ENCODE measurements around the gene PLOD2.
A peak's percentile ranks its signal among the peaks of the same experiment; 100 is the strongest.

PLOD2 gene

DNA sequence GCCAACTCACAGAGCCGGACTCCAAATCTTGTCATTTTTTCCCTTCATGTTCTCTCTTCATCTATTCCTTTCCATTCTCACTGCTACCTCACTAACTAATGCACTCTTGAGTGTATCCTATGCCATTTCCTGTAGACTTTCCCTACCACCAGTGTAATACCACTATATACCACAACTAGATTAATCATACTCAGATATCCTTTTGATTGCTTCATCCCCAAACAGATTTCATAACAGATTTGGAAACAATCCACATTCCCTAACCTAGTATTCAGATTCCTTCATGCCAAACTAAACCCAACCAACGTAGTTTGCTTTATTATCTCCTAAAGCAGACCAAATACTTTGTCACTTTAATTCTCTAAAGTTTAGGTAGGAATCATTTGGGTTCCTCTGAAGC lies 2.6 kb upstream of the PLOD2 start:
- H3K27me3 ChIP-seq (ENCODE audit: low read depth), result no peaks in the 10 kb centered on the region
- peaks cover 13% of the 10 kb centered on the region for H3K4me1 ChIP-seq
- no peak for DNase-seq (ENCODE audit: low spot score in 2 of 2)
- no peaks in the 10 kb centered on the region for H3K9me3 ChIP-seq
- no peaks in the 10 kb centered on the region for H3K36me3 ChIP-seq (replicated peaks)
- in situ Hi-C loops (cut with MboI; ENCODE audit: low sequenced_read_pairs), result loop anchor here (25.0 kb wide), 2 partner anchors 101 to 376 kb away; no protein-coding TSS in a partner anchor
- H3K4me3 ChIP-seq, result no peak overlapping the region

DNA sequence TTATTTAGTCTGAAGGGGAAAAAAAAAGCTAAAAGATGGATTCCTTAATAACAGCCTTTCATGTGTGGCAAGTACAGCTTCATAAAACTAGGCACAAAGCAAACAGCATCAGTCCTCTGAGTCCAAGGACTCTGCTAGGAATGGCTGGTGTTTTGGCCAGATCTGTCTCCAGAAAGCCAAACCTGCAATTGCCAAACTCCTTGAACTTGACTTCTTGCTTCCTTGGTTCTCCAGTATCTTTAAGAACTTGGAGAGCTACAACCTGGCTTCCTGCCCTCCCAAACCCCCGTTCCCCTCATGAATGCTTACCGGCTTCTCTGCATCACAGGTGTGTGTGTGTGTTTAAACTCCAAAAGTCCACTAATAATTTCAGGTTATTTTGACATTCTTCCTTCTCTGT lies 1.6 kb upstream of the PLOD2 start:
- in situ Hi-C loops (cut with MboI; ENCODE audit: low sequenced_read_pairs), result loop anchor here (25.0 kb wide), 2 partner anchors 100 to 375 kb away; no protein-coding TSS in a partner anchor
- no peak for DNase-seq (ENCODE audit: low spot score in 2 of 2)
- Histone ChIP-seq H3K9me3 (no peaks in the 10 kb centered on the region), H3K27me3 (ENCODE audit: low read depth) (no peaks in the 10 kb centered on the region), H3K4me1 (peaks cover 20% of the 10 kb centered on the region), H3K36me3 (replicated peaks) (no peaks in the 10 kb centered on the region), H3K4me3 (no peak overlapping the region)

DNA sequence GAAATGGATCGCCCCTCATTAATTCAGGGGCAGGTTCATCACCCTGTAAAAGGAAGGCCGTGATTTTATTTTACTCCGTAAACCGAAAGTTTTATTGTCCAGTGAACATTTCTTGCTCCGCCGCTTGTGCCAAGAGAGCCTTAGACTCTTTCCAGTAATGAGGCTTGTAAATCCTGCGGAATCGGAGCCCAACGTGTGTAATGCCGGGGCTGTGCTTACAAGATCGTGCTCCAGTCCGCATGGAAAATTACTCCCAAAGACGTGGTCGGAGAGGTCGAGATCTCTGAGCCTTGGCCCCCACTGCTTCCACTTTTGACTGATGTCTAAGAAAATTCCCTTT lies 649 bp upstream of the PLOD2 start:
- in situ Hi-C loops (cut with MboI; ENCODE audit: low sequenced_read_pairs), result loop anchor here (25.0 kb wide), 2 partner anchors 99 to 374 kb away; no protein-coding TSS in a partner anchor
- H3K9me3 ChIP-seq, result no peaks in the 10 kb centered on the region
- peaks cover 29% of the 10 kb centered on the region for H3K4me1 ChIP-seq
- no peaks in the 10 kb centered on the region for H3K27me3 ChIP-seq (ENCODE audit: low read depth)
- peak overlapping the region; percentile 64 for H3K4me3 ChIP-seq
- no peaks in the 10 kb centered on the region for H3K36me3 ChIP-seq (replicated peaks)
- peak; percentile 43 to 44 for DNase-seq (ENCODE audit: low spot score in 2 of 2)

DNA sequence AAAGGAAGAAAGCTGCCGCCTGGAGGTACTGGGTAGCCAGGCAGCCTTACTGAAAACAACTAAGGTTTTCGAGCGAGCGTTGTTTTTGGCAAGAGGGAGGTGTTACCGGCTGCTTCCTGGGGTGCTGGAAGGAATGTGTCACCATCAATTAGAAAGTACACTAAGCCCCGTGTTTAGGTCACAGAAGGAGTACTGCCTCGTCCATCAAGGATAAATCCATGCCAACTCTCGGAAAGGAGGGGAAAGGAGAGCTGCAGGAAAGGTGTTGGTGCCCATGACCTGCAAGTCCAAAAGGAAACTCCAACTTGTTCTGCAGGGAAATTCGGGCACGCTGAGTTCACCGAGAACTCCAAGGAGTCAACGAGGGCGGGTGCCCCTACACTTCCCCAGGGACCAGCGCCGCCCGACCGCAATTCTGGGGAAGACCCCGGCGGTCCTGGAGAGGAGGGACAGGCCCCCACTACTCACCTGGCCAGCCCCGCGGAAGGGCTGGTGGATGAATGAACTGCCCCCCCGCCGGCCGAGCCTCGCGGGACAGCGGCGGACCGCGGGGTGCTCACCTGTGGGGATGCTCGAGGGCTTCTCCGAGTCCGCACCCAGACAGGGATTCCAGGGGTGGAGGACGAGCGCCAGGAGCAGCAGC lies 542 bp downstream of the PLOD2 start:
- Histone ChIP-seq H3K27me3 (ENCODE audit: low read depth) (no peaks in the 10 kb centered on the region), H3K9me3 (no peaks in the 10 kb centered on the region), H3K4me1 (peaks cover 36% of the 10 kb centered on the region), H3K4me3 (peak overlapping the region; percentile 64), H3K36me3 (replicated peaks) (no peaks in the 10 kb centered on the region)
- peak; percentile 83 to 85 for DNase-seq (ENCODE audit: low spot score in 2 of 2)
- in situ Hi-C loops (cut with MboI; ENCODE audit: low sequenced_read_pairs), result loop anchor here (25.0 kb wide), 2 partner anchors 98 to 373 kb away; no protein-coding TSS in a partner anchor

DNA sequence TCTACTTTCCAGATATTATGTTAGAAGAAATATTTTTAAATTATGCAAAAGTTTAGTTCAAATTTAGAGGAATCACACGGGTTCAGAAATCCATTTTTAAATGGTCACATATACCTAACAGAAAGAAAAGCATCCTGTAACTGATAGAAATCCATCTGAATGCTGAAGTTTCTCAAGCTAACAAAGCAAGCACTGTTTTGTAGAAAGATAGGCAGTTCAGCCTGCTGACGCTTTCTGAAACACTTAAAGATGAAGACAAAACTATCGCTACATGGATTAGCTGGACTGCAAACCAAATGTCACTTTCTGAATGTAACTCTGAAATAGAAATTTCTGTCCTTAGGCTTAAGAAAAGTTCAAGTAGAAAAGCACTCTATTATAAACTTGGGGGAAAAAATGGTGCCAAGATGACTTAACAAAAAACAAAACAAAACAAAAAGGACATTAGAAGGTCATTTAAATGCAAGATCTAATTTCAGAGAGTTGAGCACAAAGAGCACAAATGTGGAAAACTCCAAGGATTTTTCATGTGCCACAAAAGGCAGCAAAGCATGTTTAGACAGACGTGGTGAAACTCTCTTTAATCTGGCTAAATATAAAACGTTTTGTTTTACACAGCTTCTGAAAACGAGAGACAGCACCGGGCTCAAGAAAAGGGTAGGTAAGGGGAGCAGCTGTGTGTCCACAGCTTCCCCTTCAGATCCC lies 1.2 kb downstream of the PLOD2 start:
- Histone ChIP-seq H3K9me3 (no peaks in the 10 kb centered on the region), H3K4me3 (peak overlapping the region; percentile 64), H3K4me1 (peaks cover 36% of the 10 kb centered on the region), H3K27me3 (ENCODE audit: low read depth) (no peaks in the 10 kb centered on the region), H3K36me3 (replicated peaks) (no peaks in the 10 kb centered on the region)
- peak in 1 of 2 experiments; percentile 32 for DNase-seq (ENCODE audit: low spot score in 2 of 2)
- in situ Hi-C loops (cut with MboI; ENCODE audit: low sequenced_read_pairs), result loop anchor here (25.0 kb wide), 2 partner anchors 97 to 372 kb away; no protein-coding TSS in a partner anchor

DNA sequence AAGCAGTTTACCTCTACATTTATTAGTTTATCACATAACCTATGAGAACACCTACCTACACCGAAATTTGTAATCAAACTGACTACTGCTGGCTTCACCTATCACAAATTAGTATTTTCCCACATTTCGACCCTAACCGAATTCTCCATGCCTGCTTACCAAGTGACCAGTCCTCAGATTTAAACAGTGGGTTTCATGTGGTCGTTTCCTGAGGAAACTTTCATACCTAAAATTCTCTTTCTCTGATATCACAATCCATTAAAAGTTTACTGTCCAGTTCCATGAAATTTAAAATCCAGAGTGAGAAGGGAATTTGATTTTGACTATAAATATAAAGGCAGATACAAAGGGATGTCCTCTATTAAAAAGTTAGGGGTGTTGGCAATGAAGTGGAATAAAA lies 1.9 kb downstream of the PLOD2 start:
- DNase-seq (ENCODE audit: low spot score in 2 of 2), result no peak
- peak overlapping the region; percentile 64 for H3K4me3 ChIP-seq
- H3K36me3 ChIP-seq (replicated peaks), result no peaks in the 10 kb centered on the region
- peaks cover 36% of the 10 kb centered on the region for H3K4me1 ChIP-seq
- H3K9me3 ChIP-seq, result no peaks in the 10 kb centered on the region
- in situ Hi-C loops (cut with MboI; ENCODE audit: low sequenced_read_pairs), result loop anchor here (25.0 kb wide), 2 partner anchors 97 to 372 kb away; no protein-coding TSS in a partner anchor
- no peaks in the 10 kb centered on the region for H3K27me3 ChIP-seq (ENCODE audit: low read depth)

DNA sequence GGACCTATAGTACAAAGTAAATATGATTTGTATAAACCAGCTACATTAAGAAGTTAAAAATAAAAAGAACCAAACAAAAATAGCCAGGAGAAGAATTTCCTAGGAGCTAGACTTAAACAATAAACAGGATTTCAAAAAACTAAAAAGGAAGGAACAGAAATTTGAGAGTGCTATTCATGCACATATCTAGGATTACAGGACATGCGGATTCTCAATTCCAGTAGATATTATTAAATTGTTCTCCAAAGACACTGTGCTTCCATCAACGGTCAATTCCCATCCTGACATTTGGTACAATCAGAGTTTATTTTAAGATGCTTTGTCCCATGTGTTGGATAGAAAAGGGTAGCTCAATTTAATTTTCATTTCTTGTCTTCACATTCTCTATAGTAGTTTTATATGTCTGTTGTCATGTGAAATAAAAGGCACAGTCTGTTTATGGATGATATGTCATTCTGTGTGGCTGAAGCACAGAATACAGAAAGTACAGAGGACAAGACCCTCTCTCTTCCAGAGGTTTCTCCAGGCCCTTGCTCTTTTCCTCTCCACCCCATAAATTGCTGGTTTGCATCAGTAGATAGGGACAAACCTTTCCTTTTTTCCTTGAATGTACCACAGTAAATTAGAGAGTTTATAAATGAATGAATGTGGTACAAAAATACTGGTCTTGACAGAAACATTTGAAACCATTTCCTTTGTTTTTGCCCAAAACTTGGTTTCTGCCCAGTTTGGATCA lies 3.5 kb downstream of the PLOD2 start:
- H3K4me3 ChIP-seq, result no peak overlapping the region
- in situ Hi-C loops (cut with MboI; ENCODE audit: low sequenced_read_pairs), result loop anchor here (25.0 kb wide), 2 partner anchors 95 to 370 kb away; no protein-coding TSS in a partner anchor

DNA sequence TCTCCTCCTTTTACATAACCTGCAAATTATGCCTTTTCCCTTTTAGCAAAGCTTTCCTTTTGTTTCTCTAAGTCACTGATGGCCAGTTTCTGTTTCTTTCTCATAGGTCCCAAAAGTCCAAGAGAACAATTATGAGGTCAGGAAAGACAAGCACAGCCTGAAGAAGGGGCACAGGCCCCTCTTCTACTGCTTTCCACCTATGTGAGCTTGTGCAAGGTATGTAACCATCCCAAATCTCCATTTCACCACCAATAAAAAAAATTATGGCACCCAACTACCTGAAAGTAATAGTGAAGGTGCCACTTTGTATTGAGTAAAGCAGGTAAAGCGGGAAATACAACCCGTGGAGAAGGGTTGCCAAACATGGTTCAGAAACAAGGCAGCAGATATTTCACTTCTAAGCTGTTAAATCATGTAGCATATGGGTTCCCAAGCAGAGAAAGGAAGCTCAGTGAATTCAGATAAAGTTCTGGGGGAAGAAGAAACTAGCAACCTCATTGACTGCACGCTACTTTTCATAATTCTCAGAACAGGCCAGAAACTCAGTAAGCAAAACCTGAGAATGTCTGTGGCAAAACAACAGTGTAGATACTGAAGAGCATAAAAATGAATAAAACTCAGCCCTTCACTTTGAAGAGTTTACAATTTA lies 4.2 kb downstream of the PLOD2 start:
- DNase-seq (ENCODE audit: low spot score in 2 of 2), result no peak
- in situ Hi-C loops (cut with MboI; ENCODE audit: low sequenced_read_pairs), result loop anchor here (25.0 kb wide), 2 partner anchors 94 to 369 kb away; no protein-coding TSS in a partner anchor
- Histone ChIP-seq H3K9me3 (no peaks in the 10 kb centered on the region), H3K4me3 (no peak overlapping the region), H3K27me3 (ENCODE audit: low read depth) (no peaks in the 10 kb centered on the region), H3K4me1 (peaks cover 32% of the 10 kb centered on the region), H3K36me3 (replicated peaks) (no peaks in the 10 kb centered on the region)

More for the DNA sequence above, 3.5 kb downstream of the PLOD2 start:
- no peaks in the 10 kb centered on the region for H3K36me3 ChIP-seq (replicated peaks)
- no peaks in the 10 kb centered on the region for H3K9me3 ChIP-seq
- no peaks in the 10 kb centered on the region for H3K27me3 ChIP-seq (ENCODE audit: low read depth)
- no peak for DNase-seq (ENCODE audit: low spot score in 2 of 2)
- H3K4me1 ChIP-seq, result peaks cover 36% of the 10 kb centered on the region

DNA sequence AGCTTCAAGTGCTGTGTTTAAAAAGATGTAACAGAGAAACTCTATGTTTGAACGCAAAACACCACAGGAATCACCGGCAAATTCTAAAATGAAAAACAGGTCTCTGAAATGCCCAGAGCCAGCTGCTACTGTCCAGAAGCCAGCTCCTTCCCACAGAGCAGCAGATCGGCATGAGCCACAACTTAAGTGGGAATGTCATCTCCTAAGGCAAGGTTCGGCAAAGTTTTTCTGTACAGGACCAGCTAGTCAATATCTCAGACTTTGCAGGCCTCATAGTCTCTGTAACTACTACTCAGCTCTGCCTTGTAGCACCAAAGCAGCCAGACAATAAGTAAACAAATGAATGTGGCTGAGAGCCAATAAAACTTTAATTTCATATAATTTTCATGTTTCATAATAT lies 4.9 kb downstream of the PLOD2 start:
- Histone ChIP-seq H3K4me1 (peaks cover 31% of the 10 kb centered on the region), H3K9me3 (no peaks in the 10 kb centered on the region), H3K36me3 (replicated peaks) (no peaks in the 10 kb centered on the region), H3K27me3 (ENCODE audit: low read depth) (no peaks in the 10 kb centered on the region), H3K4me3 (no peak overlapping the region)
- in situ Hi-C loops (cut with MboI; ENCODE audit: low sequenced_read_pairs), result loop anchor here (25.0 kb wide), 2 partner anchors 94 to 369 kb away; no protein-coding TSS in a partner anchor
- DNase-seq (ENCODE audit: low spot score in 2 of 2), result no peak

DNA sequence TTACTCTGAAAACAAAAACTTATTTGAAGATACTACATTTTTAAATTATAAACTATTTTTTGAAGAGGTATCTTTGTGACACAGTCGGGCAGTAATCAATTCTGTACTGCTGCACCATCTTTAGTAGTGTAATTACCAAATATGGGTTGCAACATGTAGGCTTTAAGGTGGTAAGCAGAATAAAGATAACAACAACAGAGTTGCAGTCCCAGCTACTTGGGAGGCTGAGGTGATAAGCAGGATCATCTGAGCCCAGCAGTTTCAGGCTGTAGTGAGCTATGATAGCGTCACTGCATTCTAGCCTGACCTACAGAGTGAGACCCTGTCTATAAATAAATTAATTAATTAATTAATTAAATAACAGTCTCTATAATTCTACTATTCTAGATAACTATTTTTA lies 6.0 kb downstream of the PLOD2 start:
- DNase-seq (ENCODE audit: low spot score in 2 of 2), result no peak
- no peaks in the 10 kb centered on the region; the same call in 1 of the 2 replicates for H3K36me3 ChIP-seq (replicated peaks)
- peaks cover 42% of the 10 kb centered on the region for H3K4me1 ChIP-seq
- no peak overlapping the region for H3K4me3 ChIP-seq
- H3K27me3 ChIP-seq (ENCODE audit: low read depth), result no peaks in the 10 kb centered on the region
- in situ Hi-C loops (cut with MboI; ENCODE audit: low sequenced_read_pairs), result loop anchor here (25.0 kb wide), 2 partner anchors 93 to 368 kb away; no protein-coding TSS in a partner anchor
- no peaks in the 10 kb centered on the region for H3K9me3 ChIP-seq

DNA sequence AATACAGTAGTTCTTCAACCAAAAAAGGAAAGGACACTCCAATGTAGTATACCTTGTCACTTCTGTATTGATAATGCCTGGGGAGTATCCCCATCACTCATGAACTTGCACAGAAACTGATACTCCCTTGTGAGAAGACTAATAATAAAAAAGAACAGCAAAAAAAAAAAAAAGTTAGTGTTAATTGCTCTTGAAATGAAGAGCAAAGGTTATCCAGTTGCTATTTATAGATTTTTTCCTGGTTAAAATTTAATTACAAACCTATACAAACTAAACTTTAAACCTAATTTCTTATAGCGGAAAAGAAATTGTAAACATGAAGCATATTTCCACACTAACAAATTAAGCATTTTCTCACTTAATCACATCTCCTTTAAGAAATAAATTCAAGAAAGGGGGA lies 6.7 kb downstream of the PLOD2 start:
- no peak for DNase-seq (ENCODE audit: low spot score in 2 of 2)
- Histone ChIP-seq H3K9me3 (no peaks in the 10 kb centered on the region), H3K36me3 (replicated peaks) (no peaks in the 10 kb centered on the region; the same call in 1 of the 2 replicates), H3K4me1 (peaks cover 43% of the 10 kb centered on the region), H3K27me3 (ENCODE audit: low read depth) (no peaks in the 10 kb centered on the region), H3K4me3 (no peak overlapping the region)
- in situ Hi-C loops (cut with MboI; ENCODE audit: low sequenced_read_pairs), result loop anchor here (25.0 kb wide), 2 partner anchors 92 to 367 kb away; no protein-coding TSS in a partner anchor

DNA sequence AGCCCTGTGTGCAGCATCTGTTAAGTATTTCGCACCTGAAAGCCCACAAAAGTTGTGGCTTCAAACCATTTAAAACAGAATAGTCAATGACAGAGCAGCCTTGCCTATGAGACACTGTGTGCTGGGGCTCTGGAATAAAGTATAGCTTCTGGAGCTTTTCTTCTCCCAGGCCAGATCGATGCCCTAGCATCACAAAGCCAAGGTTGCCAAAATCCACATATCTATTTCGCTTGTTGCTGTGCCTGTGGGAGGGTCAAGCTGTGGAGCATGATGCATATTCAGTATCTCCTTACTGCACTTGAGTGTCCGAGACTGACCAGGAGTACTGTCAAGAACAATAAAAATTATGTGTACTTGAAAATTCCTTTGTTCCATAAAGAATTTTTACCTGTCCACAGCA lies 7.6 kb downstream of the PLOD2 start:
- Histone ChIP-seq H3K9me3 (no peaks in the 10 kb centered on the region), H3K36me3 (replicated peaks) (no peaks in the 10 kb centered on the region; the same call in 1 of the 2 replicates), H3K27me3 (ENCODE audit: low read depth) (no peaks in the 10 kb centered on the region), H3K4me1 (peaks cover 39% of the 10 kb centered on the region), H3K4me3 (no peak overlapping the region)
- DNase-seq (ENCODE audit: low spot score in 2 of 2), result no peak
- in situ Hi-C loops (cut with MboI; ENCODE audit: low sequenced_read_pairs), result loop anchor here (25.0 kb wide), 2 partner anchors 91 to 366 kb away; no protein-coding TSS in a partner anchor

DNA sequence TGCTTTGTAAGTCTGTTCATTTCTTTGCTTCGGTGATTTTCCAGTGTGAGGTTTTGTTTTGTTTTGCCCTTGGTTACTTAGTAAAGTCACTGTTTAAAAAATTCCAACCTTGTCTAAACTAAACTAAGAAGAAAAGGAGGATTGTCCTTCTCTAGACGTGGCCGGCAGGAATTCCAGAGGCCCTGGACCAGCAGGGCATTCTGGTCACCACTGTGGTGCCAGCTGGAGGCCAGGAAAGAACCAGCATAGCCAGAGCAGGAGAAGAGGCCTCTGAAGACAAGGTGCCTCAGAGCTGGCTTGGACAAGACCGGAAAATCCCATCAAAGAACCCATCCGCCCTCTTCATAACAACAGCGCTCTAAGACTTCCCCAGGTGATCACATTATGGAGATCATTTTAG lies 8.2 kb downstream of the PLOD2 start:
- H3K4me1 ChIP-seq, result peaks cover 36% of the 10 kb centered on the region
- in situ Hi-C loops (cut with MboI; ENCODE audit: low sequenced_read_pairs), result loop anchor here (25.0 kb wide), 2 partner anchors 91 to 366 kb away; no protein-coding TSS in a partner anchor
- no peak for DNase-seq (ENCODE audit: low spot score in 2 of 2)
- no peaks in the 10 kb centered on the region; the same call in 1 of the 2 replicates for H3K36me3 ChIP-seq (replicated peaks)
- H3K27me3 ChIP-seq (ENCODE audit: low read depth), result no peaks in the 10 kb centered on the region
- H3K9me3 ChIP-seq, result no peaks in the 10 kb centered on the region
- no peak overlapping the region for H3K4me3 ChIP-seq

All from HAP-1 (cell line).